ENCODE results near the gene CTTNBP2NL.
"Not testable (repeated sequence)": the region's sequence is repeated elsewhere in the genome, so short reads cannot be mapped to it uniquely, and the experiment has no call there.

CTTNBP2NL gene

GRCh38 chr1:112465122-112465521, 69.1 kb downstream of the CTTNBP2NL start:
- DNase-seq (ENCODE audit: low read depth): no peak

- peak; percentile 62 for DNase-seq (ENCODE audit: low read depth)
These were observed 70.2 kb downstream of the CTTNBP2NL start for GRCh38 chr1:112466078-112466660.

DNA sequence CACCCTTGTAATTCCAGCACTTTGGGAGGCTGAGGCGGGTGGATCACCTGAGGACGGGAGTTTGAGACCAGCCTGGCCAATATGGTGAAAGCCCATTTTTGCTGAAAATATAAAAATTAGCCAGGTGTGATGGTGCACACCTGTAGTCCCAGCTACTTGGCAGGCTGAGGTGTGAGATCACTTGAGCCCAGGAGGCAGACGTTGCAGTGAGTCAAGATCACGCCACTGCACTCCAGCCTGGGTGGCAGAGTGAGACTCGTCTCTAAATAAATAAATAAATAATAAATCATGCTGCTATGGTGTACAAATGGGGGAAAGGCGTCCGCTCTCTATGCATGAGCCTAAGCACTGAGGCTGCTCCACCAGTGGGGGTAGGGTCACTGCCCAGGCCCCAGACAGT, 74.3 kb downstream of the CTTNBP2NL start:
- DNase-seq (ENCODE audit: low read depth): not testable (repeated sequence)

DNA sequence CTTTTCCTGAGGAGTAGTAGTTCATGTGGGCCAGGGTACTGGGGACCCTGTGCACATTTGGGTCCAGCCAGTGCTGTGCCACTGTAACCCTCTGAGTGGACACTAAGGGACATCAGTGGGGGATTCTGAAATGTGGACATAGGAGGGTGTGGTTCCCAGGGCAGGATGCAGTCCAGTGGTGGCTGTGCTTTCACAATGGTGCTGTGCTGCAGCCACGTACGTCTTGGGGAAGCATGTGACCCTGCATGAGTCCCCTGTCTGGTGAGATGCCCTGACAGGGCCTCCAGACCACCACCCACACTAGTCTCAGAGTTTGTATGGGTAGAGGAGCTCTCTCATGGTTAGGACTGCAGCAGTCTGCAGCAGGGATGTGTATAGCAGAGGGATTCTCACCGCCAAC, 75.0 kb downstream of the CTTNBP2NL start:
- DNase-seq (ENCODE audit: low read depth): no peak

DNA sequence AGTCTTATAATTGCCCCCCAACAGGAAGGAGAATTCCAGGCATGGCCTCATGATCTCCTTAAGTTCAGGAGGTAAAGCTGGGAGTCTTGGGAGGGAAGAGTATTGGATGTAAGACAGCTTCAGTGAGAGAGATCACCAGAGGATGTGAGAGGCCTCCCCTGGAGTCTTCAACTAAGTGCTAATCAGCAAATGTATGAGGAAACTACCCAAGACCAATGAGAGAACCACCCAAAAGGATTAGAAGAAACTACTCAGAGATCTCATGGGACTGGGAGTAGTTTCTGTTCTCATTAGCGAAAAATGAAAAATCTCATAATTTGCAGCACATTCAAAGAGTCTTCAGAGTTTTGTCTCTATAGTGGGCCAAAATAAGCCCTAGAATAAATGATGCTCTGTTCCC, 76.1 kb downstream of the CTTNBP2NL start:
- no peak for DNase-seq (ENCODE audit: low read depth)

- DNase-seq (ENCODE audit: low read depth): no peak
These were observed 81.5 kb downstream of the CTTNBP2NL start for GRCh38 chr1:112477550-112477949.

- no peak for DNase-seq (ENCODE audit: low read depth)
These were observed 82.3 kb downstream of the CTTNBP2NL start for GRCh38 chr1:112478314-112478713.

- not testable (repeated sequence) for DNase-seq (ENCODE audit: low read depth)
These were observed 90.0 kb downstream of the CTTNBP2NL start for GRCh38 chr1:112486063-112486462.

DNA sequence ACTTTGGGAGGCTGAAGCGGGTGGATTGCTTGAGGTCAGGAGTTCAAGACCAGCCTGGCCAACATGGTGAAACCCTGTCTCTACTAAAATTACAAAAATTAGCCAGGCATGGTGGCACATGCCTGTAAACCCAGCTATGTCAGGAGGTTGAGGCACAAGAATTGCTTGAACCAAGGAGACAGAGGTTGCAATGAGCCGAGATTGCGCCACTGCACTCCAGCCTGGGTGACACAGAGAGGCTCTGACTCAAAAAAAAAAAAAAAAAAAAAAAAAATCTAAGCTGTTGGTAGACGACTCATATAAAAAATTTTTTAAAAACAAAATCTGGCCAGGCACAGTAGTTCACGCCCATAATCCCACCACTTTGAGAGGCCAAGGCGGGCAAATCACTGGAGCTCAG, 91.7 kb downstream of the CTTNBP2NL start:
- DNase-seq (ENCODE audit: low read depth): not testable (repeated sequence)

DNA sequence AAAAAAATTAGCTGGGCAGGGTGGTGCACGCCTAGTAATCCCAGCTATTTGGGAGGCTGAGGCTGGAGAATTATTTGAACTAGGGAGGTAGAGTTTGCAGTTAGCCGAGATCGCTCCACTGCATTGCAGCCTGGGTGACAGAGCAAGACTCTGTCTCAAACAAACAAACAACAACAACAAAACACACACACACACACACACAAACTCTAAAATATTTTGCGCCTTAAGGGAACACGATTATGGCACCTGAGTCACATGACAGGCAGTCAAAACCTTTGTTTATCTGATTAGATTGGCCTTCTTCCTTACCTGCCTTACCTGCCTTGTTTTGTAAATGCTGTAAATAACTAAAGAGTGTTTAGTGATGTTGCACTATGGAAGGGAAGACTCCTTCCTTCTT, 92.1 kb downstream of the CTTNBP2NL start:
- no peak for DNase-seq (ENCODE audit: low read depth)

DNA sequence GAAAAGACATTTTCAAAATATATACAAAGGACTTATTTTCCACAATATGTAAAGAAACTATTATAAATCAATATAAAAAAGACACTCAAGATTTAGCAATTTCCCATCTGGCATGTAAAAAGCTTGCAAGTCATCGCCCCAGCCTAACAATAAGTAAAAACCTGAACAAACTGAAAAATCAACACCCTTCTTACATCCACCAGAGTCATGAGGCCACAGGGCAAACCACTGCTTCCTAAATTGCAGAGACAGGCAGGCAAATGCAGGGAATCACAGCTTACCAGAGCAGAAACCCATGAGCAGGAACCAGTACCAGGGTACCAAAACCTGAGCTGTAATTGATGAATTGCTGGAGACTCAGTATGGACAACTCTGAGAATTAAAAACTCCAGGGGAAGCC, 96.1 kb downstream of the CTTNBP2NL start:
- DNase-seq (ENCODE audit: low read depth): no peak

DNA sequence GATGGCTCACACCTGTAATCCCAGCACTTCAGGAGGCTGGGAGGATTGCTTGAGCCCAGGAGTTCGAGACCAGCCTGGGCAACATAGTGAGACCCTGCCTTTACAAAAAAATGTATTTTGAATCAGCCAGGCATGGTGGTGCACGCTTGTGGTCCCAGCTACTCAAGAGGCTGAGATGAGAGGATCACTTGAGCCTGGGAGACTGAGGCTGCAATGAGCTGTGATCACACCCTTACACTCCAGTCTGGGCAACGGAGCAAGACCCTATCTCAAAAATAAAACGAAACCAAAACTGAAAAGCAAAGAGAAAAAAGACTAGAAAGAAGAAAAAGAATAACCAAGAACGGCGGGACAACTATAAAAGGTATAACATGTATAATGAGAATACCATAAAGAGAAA, 97.3 kb downstream of the CTTNBP2NL start:
- DNase-seq (ENCODE audit: low read depth): no peak

GRCh38 chr1:112496290-112496689, 100.3 kb downstream of the CTTNBP2NL start:
- DNase-seq (ENCODE audit: low read depth): no peak

DNA sequence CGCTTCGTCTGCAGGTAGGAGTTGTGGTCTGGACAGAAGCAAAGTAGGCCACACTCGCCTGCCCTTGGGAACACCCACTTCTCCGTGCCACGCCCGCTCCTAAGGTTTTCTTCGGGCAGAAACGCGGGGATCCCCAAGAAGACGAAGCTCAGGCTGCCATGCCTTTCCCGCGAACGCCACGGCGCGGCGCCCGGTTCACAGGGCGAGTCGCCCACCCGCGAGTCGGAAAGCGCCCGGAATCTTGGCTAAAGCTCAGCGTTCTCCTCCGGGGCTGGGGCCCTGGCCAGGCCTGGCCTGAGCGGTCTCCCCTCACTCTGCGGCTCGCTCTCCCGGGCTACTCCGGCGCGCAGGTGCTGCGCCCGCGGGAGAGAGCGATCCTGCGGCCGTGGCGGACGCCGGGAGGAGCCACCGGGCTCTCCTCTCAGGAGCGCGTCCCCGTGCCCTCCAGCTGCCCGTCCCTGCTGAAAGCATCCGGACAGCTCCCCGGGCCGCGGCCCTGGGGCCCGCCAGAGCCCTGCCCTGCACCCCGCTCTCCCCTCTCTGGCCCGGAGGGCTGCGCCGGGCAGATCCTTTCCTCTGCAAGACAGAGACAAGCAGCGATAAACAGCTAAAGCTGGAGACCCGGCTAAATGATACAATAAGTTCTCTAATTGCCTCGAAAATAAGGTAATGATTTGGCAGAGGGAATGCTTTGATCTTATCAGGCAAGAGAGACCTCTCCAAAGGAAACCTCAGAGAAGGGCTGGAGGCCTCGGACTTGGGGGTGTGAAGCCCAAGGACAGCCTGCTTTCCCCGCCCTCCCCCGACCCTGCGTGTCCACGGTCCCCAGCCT, 106.0 kb downstream of the CTTNBP2NL start:
- no peak for DNase-seq (ENCODE audit: low read depth)

DNA sequence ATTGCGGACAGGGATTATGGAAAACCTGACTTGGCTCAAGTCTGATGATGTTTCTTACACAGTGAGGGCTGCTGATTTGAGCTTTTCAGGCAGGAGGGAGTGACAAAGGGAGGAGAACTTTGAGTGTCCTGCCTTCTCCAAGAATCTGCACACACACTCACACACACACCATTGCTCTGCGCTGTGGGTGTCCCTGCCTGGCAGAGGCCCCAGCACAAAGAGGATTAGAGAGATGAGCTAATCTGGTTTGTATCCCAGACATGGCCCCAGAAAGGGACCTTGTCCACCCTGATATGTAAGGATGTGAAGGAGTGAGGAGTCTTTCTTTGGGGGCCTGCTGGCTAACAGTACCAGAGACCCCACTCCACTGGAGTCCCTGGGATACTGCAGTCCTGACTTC, 106.8 kb downstream of the CTTNBP2NL start:
- peak; percentile 36 for DNase-seq (ENCODE audit: low read depth)

DNA sequence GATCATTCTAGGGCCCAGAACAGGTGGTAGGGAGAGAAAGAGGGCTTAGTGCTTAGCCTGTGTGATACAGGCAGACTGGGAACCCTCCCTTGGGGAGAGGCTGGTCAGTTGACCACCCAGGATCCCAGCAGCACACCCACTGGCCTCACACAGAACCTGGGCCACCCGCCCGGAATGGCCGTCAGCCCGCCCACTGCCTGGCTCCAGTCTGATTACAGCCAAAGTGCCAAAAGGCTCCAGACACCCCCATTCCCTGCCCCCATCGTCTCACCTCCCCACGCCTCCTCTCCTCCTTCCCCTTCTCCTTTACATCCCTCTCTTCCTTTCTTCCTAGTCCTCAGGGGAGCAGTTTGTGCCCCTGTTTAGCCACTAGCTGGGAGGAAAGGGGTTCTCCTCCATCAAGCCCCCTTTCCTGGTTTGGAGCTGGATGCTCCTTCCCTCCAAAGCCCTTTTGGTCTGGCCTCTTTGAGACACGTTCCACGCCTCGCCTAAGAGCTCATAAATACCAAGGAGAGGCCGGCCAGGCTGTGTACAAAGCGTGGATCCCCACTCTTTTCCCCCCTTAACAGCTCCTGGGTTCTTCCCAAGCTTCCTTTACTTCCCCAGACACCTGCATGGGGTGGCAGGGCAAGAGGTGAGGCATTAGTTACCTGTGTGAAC, 108.1 kb downstream of the CTTNBP2NL start:
- no peak for DNase-seq (ENCODE audit: low read depth)

DNA sequence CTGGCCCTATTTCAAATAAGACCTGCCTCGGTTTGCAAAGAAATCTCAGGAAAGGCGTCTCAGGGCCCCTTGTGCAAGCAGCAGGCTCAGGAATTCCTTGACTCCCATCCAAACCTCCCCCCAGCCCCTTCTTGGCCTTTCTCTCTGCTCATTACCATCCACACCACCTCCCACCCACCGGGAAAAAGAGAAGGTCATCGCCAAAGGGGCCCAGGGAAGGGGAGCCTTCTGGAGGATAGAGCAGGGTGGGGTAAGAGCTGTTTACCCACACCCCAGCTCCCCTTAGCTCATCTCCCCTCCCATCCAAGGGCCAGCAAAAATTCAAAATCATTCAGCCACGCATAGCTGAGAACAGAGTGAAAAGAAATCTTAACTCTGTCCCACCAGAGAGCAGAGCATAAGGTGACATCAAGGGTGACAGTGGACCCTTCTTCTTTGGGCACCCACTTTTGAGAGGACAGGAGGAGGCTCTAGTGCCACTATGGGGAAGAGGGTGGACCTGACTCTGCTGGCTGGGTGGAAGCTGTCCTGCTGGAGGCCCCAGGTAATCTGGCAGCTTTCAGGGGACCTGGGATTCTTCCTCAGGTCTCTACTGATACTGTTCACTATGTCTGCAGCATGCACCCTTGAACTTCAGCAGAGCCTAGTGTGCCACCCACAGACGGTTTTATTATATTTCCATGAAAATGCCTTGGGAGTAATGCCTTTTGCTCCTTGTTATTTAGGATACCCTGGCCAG, 108.8 kb downstream of the CTTNBP2NL start:
- DNase-seq (ENCODE audit: low read depth): no peak

DNA sequence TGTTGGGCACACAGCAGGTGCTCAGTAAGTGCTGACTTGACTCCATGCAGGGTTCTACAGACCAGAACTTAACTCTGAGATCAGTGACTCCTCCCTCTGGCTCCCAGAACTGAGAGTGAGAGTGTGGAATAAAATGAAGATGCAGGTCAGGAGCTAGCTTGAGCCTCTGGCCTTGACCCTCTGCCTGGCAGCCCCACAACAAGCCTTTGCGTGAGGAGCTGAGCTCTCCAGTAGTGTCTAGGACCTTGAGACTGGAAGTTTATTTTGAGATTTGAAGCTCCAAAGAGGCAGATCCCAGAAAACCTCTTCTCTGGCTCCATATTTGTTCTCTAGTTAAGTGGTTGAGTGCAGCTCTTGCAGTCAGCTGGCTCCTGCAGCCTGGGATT, 109.4 kb downstream of the CTTNBP2NL start:
- DNase-seq (ENCODE audit: low read depth): no peak

DNA sequence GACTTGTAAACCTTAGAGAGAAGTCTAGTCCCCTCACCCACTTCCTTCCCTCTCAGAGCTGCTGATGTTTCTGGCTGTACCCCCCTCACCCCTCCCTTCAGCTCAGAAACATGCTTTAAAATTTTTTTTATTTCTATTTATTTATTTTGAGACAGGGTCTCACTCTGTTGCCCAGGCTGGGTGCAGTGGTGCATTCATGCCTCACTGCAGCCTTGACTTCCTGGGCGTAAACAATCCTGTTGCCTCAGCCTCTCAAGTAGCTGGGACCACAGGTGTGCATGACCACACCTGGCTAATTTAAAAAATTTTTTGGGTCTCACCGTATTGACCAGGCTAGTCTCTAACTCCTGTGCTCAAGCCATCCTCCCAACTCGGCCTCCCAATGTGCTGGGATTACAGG, 109.9 kb downstream of the CTTNBP2NL start:
- no peak for DNase-seq (ENCODE audit: low read depth)

DNA sequence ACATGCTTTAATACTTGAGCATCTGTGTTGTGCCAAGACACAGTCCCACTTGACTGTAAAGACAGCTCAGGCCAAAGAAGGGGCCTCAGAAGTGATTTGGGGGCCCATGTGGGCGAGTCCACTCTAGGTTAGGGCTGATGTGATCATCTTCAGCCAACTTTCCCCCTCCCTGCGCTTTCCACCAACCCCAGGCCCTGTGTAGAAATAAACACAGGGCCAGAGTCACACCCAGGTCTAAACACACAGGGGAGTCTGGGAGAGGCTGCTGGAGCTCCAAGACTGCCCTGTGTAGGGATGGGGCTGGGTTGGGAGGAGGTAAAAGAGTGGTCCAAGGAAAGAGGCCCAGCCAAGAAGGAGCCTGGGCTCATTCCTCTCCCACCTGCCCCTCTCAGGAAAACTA, 110.3 kb downstream of the CTTNBP2NL start:
- no peak for DNase-seq (ENCODE audit: low read depth)

- no peak for DNase-seq (ENCODE audit: low read depth)
These were observed 110.7 kb downstream of the CTTNBP2NL start for GRCh38 chr1:112506731-112507130.

- no peak for DNase-seq (ENCODE audit: low read depth)
These were observed 111.3 kb downstream of the CTTNBP2NL start for GRCh38 chr1:112507336-112507735.

GRCh38 chr1:112507921-112508277, 111.9 kb downstream of the CTTNBP2NL start:
- DNase-seq (ENCODE audit: low read depth): no peak

Data from GM04503 (cell line).